CD4-positive, alpha-beta T cell treated with Interleukin-1 beta for 1 hour (primary cell): ENCODE results near the gene WHRN.

ENCODE experiments used
- DNase-seq, 2 donors: peaks; one replicate each; pipeline ENCODE4 v3.0.0-alpha.2; 2020 to 2022

Gene WHRN

GRCh38 chr9:114446036-114446435, 59.2 kb downstream of the WHRN start:
- no peak for DNase-seq

GRCh38 chr9:114445616-114446015, 59.7 kb downstream of the WHRN start:
- DNase-seq, result no peak

DNA sequence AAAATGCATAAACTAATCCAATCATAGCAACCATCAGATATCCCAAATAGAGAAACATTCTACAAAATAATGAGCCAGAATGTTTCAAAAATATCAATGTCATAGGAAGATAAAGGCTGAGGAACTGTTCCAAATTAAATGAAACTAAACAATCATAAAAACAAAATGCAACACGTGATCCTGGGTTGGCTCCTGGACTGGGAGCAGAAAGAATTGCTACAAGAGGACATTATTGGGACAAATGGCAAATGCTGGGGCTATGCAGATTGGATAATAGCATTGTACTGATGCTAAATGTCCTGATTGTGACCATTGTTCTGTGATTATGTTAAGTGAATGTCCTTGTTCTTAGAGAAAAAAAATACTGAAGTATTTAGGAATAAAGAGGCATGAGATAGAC, 63.3 kb downstream of the WHRN start:
- DNase-seq, result no peak

DNA sequence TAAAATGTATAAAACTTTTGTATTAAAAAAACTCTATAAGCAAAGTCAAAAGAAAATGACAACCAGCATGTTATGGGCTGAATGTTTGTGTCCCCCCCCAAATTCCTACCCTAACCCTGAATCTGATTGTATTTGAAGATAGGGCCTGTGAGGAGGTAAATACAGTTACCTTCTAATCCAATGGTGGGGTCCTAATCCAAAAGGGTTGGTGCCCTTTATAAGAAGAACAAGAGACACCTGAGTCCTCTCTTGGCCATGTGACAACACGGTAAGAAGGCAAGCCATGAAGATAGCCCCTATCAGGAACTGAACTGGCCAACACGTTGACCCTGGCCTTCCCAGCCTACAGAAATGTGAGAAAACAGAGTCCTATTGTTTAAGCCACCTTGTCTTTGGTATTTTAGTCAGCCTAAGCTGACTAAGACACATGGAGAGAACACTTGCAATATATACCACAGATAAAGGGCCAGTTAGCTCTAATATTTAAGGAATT, 67.8 kb downstream of the WHRN start:
- DNase-seq, result no peak

- DNase-seq, result peak in 1 of 2 donors; percentile 26
Measured at GRCh38 chr9:114434878-114435311, 70.4 kb downstream of the WHRN start.

GRCh38 chr9:114433720-114434255, 71.5 kb downstream of the WHRN start:
- DNase-seq, result no peak

DNA sequence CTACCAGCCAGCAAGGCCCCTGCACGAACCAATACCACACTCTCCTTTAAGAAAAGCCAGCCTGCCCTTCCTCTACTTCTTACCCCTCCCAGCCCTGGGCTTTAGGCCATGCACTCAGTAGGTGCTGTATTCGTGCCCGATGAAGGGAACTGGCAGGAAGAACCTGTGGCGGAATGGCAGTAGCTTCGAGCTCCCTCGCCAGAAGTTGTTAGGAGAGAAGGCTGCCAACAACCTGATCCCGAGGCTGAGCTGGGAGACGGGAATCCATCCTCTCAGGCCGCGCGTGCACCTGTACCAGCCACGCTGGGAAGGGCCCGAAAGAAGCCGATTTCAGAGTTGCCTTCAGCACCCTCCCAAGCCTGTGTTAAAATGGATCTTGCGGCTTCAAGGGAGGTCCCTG, 72.2 kb downstream of the WHRN start:
- no peak for DNase-seq

DNA sequence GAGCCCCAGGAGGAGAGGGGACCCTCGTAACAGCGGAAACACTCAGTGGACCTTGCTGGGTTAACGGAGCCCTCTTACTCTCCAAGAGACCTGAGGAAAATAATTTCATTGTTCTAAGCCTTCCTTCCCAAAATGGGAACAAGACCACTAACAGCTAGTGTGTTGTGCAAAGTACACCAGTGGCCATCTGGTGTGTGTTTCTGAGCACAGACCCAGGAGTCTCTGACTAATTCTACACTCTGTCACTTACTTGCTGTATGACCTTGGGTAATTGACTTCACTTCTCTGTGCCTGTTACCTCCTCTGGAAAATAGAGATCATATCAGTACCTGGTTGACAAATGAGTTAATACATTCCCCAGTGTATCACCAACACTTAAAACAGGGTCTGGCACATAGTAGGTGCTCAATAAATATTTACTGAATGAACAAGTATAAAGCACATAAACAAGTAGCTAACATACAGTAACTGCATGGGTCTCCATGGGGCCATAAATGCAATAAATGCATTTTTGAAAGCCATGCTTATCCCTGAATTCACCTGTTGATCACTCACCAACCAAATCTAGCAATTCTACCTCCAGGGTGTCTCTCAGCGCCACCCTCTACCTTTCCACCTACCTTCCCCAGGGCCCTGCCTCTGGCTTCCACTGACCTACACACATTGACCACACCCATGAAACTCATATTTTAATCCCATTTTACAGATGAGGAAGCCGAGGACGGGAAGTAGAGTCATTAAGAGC, 72.8 kb downstream of the WHRN start:
- DNase-seq, result no peak

DNA sequence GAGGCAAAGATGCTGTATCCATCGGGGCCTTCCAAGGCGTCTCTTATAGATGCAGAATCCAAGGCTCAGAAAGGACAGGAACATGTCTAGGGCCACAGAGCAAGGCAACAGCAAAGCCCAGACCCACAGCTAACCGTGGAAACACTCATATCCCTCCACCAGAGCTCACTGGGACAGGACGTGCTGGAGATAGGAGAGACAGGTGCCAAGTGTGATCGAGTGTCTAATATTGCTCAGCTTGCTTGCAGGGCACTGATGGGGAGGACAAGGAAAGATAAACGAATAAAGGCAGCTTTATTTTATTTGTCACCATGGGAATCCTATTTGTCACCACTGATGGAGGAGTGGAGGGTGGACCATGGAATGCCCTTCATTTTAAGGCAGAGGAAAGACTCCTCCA, 73.5 kb downstream of the WHRN start:
- DNase-seq, result no peak

DNA sequence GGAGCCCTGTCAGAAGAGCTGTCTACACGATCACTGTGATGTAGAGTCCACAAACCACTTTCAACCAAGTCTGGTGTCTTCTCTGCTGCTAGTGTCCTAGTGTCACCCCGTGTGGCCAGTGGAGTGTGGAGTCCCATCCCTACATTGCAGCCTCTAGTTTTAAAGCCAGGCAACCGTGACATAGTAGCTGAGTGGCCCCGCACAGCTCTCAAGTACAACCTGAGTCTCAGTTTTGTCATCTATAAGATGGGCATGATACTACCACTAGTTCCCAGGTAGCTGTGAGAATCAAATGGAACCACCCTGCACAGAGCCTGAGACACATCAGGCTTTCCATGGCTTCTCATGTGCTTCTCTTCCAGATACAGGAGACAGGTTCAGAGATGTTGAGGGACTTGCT, 74.3 kb downstream of the WHRN start:
- no peak for DNase-seq

DNA sequence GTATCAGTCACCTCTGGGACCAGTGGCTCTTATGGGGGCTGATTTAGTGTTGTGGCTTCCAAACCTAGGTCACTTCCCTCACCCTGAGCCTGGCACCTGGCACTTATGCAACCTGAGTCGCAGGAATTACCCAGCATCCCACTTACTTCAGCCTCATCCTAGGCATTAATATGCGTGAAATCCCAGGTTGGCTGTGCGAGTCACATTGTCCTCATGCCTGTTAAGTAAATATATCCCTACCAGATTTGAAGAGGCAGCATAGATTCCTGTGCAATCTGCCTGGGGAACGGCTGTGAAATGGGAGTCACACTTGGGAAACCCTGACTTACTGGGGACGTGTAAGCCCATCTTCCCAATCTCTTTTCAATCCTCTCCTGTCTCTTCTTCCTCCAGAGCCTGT, 74.8 kb downstream of the WHRN start:
- DNase-seq, result no peak

- no peak for DNase-seq
Measured at GRCh38 chr9:114429488-114429887, 75.8 kb downstream of the WHRN start.

DNA sequence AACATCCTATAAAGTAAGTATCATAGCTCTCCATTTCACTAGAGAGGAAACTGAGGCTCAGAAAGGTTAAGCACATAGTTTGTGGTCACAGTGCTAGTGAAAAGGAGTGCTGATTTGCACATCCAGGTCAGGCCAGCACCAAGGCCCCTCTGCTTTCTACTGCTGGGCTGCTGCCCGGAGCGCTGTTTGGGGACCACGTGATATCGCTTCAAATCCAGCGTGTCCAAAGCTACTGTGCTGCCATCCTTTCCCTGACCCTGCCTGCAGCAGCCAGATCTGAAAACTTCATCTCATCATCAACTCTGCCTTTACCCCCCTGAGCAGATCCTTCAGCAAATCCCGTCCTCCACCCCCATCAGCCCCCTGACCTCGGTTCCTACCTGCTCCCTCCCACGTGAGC, 76.8 kb downstream of the WHRN start:
- DNase-seq, result no peak

DNA sequence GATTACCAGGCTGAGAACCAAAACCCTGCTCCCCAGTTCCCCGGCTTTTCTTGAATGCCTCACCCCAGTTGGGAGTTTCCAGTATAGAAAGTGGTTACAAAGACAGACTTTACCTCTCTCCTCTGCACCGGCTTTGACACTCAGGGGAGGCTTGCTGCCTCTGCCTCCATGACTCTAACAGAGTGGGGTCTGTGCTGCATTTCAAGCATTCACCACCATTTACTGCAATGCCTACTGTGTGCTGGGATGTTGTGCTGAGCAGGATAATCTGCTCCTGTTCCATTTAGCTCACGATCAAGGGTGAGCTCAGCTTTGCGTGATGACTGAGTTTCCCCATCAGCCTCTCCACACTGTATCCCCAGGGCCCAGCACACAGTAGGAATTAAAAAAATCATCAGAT, 77.6 kb downstream of the WHRN start:
- no peak for DNase-seq

DNA sequence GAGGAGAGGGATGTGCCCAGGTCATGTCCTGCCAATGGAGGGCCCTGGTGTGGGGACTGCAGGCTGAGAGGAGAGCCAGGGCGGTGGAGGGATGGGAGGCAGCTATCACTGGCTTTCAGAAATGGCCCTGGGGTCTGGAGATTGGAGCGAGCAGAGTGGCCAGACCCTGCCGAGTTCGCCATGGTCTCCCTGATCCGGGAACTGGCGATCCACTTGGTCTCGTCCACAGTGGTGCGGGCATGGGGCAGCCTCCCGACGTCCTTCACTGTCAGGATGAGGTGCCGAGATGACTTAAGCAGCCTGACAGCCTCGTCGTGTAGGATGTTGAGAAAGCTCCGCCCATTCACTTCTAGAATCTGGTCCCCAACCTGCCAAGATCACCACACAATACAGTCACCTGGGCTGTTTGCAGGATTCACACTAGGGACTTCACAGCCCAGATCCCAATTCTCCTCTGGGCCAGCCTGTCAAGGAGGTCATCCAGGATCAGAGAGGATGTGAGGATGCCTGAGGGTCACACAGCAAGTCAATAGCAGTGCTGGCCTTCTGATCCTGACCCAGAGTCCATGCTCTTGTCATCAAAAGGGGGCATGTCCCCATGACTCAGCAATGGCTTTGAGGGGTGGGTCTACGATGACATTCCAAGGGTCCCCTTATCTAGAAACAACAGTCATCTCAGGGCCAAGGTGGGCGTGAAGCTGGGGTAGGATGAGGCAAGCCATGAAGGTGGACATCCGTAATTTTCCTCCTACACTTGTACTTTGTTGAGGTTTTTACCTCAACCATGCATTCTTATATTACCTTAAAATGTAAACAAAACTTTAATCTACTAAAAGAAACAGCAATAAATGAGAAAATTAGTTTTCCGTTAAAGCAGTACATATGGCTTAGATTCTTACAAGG, 79.0 kb downstream of the WHRN start:
- no peak for DNase-seq

DNA sequence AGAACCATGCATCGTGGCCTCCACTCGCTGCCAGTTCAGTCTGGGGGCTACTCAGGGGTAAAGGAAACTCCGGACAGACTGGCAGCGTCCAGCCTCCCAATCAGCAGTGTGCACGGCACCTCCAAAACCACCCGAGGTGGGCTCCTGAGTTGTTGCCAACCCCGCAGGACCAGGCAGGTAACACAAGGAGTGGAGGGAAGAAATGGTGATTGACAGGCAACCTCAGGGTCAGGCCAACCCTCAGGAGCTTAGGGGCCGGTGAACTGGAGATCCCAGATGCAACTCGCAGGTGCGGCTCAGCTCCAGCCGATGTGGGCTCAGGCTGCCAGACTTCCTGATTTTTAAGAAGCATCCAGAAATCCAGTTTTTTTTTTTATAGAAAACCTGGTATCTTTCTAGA, 80.1 kb downstream of the WHRN start:
- DNase-seq, result no peak

- no peak for DNase-seq
Measured at GRCh38 chr9:114424126-114424525, 81.1 kb downstream of the WHRN start.

DNA sequence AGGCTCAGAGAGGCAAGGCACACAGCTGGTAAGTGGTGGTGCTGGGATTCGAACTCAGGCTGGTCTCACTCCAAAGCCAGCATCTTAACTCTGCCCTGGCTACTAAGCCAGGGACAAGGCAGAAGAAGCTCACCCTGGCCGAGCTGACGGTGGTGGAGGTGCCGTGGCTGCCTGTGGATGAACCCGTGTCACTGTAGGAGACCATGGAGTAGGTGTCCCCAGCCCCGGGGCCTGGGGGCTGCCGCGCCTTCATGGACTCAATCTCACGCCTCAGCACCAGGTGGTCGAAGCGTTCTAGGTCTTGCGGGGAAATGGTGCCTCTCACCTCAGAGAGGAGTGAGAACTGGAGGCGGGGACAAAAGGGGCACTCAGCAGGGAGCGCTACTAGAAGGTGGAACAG, 82.1 kb downstream of the WHRN start:
- DNase-seq, result no peak

DNA sequence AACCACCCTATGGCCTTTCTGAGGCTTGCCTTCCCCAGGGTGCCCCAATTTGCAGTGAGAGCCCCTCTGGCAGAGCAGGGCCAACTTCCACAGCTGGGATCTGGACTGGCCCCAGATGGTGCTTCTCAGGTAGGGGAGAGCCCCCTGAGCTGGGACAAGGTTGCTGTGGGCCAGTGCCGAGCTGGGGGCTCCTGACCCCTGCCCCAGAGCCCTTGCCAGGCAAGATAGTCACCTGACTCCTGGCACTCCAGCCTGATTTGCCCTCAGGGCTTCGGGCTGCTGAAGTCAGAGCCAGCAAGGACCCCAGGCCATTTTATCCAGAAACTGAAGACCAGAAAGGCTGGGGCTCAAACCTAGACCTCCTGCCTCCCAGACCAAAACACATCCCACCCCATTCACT, 84.1 kb downstream of the WHRN start:
- no peak for DNase-seq

DNA sequence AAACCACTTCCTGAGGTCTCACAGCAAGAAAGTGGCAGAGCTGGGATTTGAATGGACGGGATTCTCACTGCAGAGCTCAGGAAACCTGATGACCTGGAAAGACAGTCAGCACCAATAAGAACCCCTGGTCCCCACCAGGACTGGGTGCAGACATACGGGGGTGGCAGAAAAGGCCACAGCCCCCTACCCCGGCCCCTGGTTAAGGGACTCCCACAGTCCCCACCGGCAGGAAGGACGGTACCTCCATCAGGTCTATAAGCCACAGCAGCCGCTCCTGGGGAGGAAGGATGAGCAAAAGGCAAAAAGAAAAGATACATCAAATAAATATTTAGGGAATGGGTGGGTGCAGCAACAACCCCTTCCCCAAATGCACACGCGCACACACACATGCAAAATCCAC, 85.5 kb downstream of the WHRN start:
- no peak for DNase-seq

- DNase-seq, result no peak
Measured at GRCh38 chr9:114418053-114418452, 87.2 kb downstream of the WHRN start.

GRCh38 chr9:114417511-114417910, 87.8 kb downstream of the WHRN start:
- no peak for DNase-seq

DNA sequence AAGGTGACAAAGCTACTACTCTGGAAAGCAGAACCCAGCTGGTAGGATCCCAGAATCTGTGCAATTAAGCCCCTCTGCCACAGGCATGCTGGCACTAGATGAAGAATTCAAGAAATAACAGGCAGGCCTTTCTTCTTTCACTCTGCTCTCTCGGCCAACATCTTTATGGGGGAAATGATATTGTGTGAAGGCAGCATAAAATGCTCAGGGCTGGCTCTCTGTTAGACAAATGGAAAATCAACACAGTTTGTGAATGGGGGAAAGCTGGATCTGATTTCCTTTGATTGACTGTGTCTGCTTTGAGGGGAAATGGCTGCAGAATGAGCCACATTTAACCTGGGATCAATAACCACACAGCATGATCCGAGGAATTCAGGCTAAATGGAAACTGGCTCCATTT, 88.4 kb downstream of the WHRN start:
- DNase-seq, result no peak

GRCh38 chr9:114416290-114416689, 89.0 kb downstream of the WHRN start:
- no peak for DNase-seq
